Effector memory CD4-positive, alpha-beta T cell (primary cell): ENCODE measurements around the gene RGS11.

Source experiments
- DNase-seq, 3 donors: peaks; one replicate each; pipeline ENCODE4 v3.0.0-alpha.2; 2020
- H3K27ac ChIP-seq: 2 replicates; pipeline ENCODE4 v1.7.0; 2013; ENCODE audit warnings: mild to moderate bottlenecking, low read length, moderate library complexity; ENCODE audit not compliant: insufficient read depth, poor library complexity, severe bottlenecking
- H3K27me3 ChIP-seq: replicated peaks from 2 replicates; pipeline ENCODE4 v1.7.0; 2013; ENCODE audit warnings: mild to moderate bottlenecking, low read length; ENCODE audit not compliant: insufficient read depth, control insufficient read depth, poor library complexity, severe bottlenecking
- H3K36me3 ChIP-seq: 2 replicates; pipeline ENCODE4 v1.7.0; 2013; ENCODE audit warnings: mild to moderate bottlenecking, low read length, moderate library complexity; ENCODE audit not compliant: control insufficient read depth, insufficient read depth
- H3K4me1 ChIP-seq: 2 replicates; pipeline ENCODE4 v1.7.0; 2013; ENCODE audit warnings: low read length, mild to moderate bottlenecking; ENCODE audit not compliant: control insufficient read depth, insufficient read depth, poor library complexity, severe bottlenecking
- H3K4me3 ChIP-seq: 2 replicates; pipeline ENCODE4 v1.7.0; 2013; ENCODE audit warnings: low read length, low read depth, mild to moderate bottlenecking; ENCODE audit not compliant: insufficient read depth, poor library complexity, severe bottlenecking
- H3K9me3 ChIP-seq: 2 replicates; pipeline ENCODE4 v1.7.0; 2013; ENCODE audit warnings: mild to moderate bottlenecking, low read length, moderate library complexity; ENCODE audit not compliant: control insufficient read depth

The RGS11 gene

DNA sequence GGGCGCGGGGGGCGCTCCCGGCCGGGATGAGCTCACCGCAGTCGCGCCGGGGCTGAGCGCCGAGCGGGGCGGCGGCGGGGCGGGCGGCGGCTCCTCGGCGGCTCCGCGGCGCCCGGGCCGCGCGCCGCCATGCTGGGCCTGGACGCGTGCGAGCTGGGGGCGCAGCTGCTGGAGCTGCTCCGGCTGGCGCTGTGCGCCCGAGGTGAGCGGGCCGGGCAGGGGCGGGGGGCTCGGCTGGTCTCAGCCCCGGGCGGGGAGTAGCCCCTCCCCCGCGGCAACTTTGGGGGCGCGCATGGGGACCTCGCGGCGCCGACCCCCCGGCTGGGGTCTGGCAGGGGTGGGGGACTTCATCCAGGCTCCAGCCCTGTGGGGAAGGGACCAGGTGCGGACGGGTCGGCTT is 4.8 kb upstream of the RGS11 start, which contains the start of gene ARHGDIG:
Gene ARHGDIG, plus strand, starts transcription at position 40 of the 400 bp plus-strand sequence. Its CDS starts 90 bp downstream, at position 130.
- Histone ChIP-seq H3K27ac (no peak within 1 kb of the TSS), H3K4me3 (peak within 1 kb of the TSS; percentile 25), H3K9me3 (no peaks in the 10 kb centered on the region), H3K4me1 (peaks cover 24% of the 10 kb centered on the region), H3K27me3 (peaks cover 16% of the 10 kb centered on the region), H3K36me3 (no peaks in the 10 kb centered on the region)
- no peak for DNase-seq

GRCh38 chr16:280005-280460 is 4.3 kb upstream of the RGS11 start:
- DNase-seq = no peak
- Histone ChIP-seq H3K4me3 (no peak overlapping the region), H3K27me3 (peaks cover 20% of the 10 kb centered on the region), H3K9me3 (no peaks in the 10 kb centered on the region), H3K36me3 (no peaks in the 10 kb centered on the region), H3K4me1 (peaks cover 27% of the 10 kb centered on the region), H3K27ac (no peak overlapping the region)

- H3K4me1 ChIP-seq = peaks cover 28% of the 10 kb centered on the region
- H3K27ac ChIP-seq = no peak overlapping the region
- DNase-seq = no peak
- no peak overlapping the region for H3K4me3 ChIP-seq
- peaks cover 25% of the 10 kb centered on the region for H3K27me3 ChIP-seq
- no peaks in the 10 kb centered on the region for H3K9me3 ChIP-seq
- H3K36me3 ChIP-seq = no peaks in the 10 kb centered on the region
Measured at GRCh38 chr16:279531-279930, 3.8 kb upstream of the RGS11 start.

DNA sequence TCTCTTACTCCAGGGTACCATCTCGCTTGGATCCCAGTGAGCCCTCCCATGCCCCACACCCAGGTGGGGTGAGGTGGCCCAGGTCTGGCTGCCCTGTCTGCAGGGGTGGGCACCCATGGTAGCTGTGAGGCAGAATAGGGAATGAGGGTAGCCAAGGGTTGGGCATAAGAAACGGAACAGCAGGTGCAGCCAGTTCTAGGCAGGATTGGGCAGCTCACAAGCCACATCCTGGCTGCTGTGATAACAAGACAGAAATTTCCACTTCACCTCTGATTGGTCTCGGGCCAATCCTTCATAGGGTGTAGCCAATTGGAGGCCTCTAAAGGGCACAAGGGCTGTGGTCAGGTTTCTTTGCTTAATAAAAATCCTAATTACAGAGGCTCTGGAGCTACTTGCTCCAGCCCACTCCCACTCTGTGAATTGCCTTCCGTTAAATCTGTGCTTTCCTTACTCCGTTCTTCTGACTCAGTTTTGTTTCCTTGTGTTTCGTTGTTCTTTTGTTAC is 3.2 kb upstream of the RGS11 start:
- Histone ChIP-seq H3K4me1 (peaks cover 28% of the 10 kb centered on the region), H3K27ac (no peak overlapping the region), H3K9me3 (no peaks in the 10 kb centered on the region), H3K27me3 (peaks cover 31% of the 10 kb centered on the region), H3K36me3 (no peaks in the 10 kb centered on the region), H3K4me3 (no peak overlapping the region)
- peak in 2 of 3 donors; percentile 6 to 32 for DNase-seq

DNA sequence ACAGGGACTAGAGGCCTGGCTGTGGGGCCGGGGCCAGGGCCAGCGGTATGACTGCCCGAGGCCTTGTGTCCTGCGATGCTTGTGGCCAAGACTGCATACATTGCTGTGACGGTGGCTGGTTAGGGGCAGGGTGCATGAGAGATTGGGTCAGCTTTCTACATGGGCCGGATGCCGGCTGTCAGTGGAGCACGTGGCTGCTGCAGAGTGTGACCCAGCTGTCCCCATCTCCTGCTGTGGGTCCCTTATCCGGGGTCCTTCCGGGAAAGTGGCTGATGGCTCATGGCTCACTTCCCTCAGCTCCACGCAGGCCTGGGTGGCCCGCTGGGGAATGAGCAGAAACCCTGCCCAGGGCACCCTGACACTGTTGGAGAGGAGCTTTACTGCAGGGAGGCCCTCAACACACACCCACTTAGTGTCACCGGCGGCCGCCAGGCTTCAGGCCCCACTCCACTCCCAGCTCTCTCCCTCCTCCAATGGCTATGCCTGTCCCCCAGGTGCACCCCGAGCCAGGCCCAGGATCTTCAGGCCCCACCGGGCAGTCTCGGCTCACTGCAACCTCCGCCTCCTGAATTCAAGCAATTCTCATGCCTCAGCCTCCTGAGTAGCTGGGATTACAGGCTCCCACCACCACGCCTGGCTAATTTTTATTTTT is 808 bp upstream of the RGS11 start:
- Histone ChIP-seq H3K4me3 (no peak overlapping the region), H3K36me3 (no peaks in the 10 kb centered on the region), H3K4me1 (peaks cover 28% of the 10 kb centered on the region), H3K27ac (no peak overlapping the region), H3K9me3 (no peaks in the 10 kb centered on the region), H3K27me3 (peaks cover 28% of the 10 kb centered on the region)
- DNase-seq = no peak

- DNase-seq = no peak
- H3K36me3 ChIP-seq = no peaks in the 10 kb centered on the region
- H3K27me3 ChIP-seq = peaks cover 19% of the 10 kb centered on the region
- H3K27ac ChIP-seq = no peak overlapping the region
- peak overlapping the region; percentile 25 for H3K4me3 ChIP-seq
- H3K9me3 ChIP-seq = no peaks in the 10 kb centered on the region
- H3K4me1 ChIP-seq = peaks cover 18% of the 10 kb centered on the region
Measured at GRCh38 chr16:275041-275641, 603 bp downstream of the RGS11 start.

DNA sequence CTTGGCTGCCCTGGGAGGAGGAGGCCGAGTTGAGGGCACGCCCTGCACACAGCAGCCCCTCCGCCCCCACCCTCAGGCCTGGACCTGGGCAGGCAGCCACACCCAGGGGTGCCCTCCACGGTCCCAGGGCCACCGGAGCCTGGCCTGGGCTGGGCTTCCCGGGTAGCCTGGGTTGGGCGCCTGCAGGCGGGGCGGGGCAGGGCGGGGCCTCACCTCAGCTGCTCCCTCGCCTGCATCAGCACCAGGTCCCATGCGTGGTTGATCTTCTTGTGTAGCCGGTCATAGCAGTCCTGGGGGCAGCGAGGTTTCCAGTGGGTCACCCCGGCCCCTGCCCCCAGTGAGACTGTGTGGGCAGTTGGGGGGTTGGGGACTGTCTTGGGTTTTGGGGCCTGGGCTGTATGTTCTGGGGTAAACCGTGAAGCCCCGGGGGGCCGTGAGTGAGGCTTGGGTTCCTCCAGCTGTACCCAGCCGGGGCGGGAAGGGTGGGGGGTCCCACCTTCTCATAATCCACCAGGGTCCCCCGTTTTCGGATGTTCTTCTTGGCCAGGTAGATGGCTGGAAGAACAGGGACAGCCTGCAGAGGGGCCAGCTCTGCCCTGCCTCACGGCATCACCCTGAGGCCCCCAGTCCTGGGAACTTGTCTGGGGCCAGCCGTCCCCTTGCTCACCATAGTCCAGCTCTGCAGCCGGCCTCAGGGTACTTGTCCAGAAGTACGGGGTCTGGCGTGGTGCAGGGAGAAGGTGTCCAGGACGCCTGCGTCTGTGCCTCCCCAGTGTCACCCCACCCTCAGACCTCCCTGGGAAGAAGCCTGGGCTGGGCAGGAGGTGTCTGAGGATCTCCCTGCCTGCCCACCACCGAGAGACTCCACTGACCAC is 2.0 kb downstream of the RGS11 start:
- H3K36me3 ChIP-seq = no peaks in the 10 kb centered on the region
- no peaks in the 10 kb centered on the region for H3K9me3 ChIP-seq
- no peak overlapping the region for H3K4me3 ChIP-seq
- no peak for DNase-seq
- H3K27ac ChIP-seq = no peak overlapping the region
- peaks cover 7% of the 10 kb centered on the region for H3K4me1 ChIP-seq
- H3K27me3 ChIP-seq = peaks cover 15% of the 10 kb centered on the region

GRCh38 chr16:272633-273546 is 2.9 kb downstream of the RGS11 start:
- peaks cover 15% of the 10 kb centered on the region for H3K27me3 ChIP-seq
- no peak overlapping the region for H3K4me3 ChIP-seq
- peaks cover 6% of the 10 kb centered on the region for H3K4me1 ChIP-seq
- no peaks in the 10 kb centered on the region for H3K36me3 ChIP-seq
- no peak overlapping the region for H3K27ac ChIP-seq
- no peaks in the 10 kb centered on the region for H3K9me3 ChIP-seq
- no peak for DNase-seq
